ENCODE measurements around the gene VSIG8.

VSIG8 gene

DNA sequence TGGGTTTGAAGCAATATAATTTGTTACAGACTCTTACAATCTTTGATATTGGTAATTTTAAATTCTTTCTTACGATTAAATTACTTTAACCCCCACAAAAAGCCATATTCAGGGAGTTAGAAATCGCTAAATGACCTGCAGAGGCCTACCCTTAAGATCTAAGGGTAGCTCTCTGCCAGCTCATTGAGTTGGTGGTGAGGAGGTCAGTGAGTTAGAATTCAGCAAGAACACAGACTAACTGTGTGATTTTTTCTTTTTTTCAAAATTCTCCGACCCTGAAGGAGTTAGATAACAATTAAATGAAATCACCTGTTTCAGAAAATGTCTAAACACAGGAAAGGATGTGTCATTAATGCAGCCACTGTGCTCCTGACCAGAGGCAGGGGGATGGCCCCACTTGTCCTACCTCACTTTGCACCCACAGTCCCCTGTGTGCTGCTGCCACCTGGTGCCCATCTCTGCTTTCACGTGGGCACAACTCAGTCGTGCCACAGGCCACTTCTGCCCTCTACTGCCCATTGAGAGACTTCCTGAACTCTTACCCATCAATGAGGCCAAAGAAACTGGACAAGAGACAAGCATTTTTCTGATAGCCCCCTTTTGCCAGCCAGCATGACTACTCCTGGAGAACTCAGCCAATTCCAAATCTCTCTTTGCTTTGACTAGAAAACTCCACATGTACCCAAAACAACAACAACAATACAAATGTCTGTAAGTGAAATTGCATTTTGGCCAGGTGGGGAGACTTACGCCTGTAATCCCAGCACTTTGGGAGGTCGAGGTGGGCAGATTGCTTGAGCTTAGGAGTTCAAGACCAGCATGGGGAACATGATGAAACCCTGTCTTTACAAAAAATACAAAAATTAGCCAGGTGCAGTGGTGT lies 29.1 kb upstream of the VSIG8 start:
- TF ChIP-seq, protein P1, sequence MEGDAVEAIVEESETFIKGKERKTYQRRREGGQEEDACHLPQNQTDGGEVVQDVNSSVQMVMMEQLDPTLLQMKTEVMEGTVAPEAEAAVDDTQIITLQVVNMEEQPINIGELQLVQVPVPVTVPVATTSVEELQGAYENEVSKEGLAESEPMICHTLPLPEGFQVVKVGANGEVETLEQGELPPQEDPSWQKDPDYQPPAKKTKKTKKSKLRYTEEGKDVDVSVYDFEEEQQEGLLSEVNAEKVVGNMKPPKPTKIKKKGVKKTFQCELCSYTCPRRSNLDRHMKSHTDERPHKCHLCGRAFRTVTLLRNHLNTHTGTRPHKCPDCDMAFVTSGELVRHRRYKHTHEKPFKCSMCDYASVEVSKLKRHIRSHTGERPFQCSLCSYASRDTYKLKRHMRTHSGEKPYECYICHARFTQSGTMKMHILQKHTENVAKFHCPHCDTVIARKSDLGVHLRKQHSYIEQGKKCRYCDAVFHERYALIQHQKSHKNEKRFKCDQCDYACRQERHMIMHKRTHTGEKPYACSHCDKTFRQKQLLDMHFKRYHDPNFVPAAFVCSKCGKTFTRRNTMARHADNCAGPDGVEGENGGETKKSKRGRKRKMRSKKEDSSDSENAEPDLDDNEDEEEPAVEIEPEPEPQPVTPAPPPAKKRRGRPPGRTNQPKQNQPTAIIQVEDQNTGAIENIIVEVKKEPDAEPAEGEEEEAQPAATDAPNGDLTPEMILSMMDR (conservative IDR thresholded peaks at IDR 0.05): peak; percentile 99
- no peak overlapping the region for H3K27ac ChIP-seq

DNA sequence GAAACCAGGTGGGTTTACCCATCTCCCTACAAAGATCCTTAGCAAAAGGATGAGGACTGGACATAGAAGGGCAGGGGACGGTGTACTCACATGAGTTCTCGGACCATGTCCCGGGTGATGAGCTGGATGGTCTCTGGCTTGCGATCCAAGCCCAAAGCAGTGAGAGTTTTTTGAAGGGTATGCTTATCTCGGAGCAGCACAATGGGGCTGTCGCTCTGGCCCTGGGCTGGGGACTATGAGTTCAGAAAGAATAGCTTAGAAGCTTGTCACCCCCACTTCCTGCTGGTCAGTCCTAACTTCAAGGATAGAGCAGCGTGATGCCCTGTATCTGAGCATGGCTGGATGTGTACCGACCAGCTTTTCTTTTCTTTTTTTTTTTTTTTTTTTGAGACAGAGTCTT lies 27.9 kb upstream of the VSIG8 start:
- 0 out of 2 replicates have a peak overlapping the region, but pooled peaks have one; percentile 58 for H3K27ac ChIP-seq
- TF ChIP-seq, protein P1 (conservative IDR thresholded peaks at IDR 0.05): no peak

DNA sequence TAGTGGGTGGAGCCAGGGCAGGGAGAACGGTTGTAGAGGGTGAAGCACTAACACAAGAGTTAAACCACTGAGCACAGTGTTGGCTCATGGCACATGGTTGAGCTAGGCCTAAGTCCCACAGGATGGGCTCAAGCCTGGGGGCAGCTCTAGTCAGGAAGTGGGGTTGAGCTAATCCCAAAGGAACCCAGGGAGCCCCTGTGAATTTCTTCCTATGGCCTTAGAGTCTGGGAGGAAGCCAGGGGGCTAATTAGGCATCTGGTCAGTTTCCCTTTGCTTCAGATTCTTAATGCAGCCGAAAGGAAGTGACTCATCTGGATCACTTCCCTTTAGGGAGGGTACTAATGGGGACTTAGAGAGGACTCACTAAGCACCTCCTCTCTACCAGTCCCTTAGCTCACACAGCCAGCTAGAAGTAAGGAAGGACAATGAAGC lies 27.4 kb upstream of the VSIG8 start:
- H3K27ac ChIP-seq: peak overlapping the region; percentile 58
- TF ChIP-seq, protein P1 (conservative IDR thresholded peaks at IDR 0.05): no peak

DNA sequence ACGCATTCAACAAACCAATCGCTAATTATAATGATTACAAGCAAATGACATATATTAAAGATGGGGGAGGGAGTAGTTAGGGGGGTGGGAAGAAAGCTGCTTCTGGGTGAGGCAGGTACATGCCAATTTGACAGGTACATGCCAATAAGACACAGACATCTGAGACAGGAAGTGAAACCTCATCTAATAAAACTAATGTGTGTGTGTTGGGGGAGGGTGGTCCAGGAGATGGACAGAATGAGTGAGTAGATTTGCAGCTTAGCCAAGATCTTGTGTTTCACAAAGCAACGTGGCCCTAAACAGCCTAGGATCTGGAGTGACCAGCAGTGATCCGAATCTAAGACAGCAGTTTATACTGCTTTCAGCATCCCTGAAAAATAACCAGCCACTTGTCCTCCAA lies 26.7 kb upstream of the VSIG8 start:
- TF ChIP-seq, protein P1 (conservative IDR thresholded peaks at IDR 0.05): no peak
- peak overlapping the region; percentile 58 for H3K27ac ChIP-seq

DNA sequence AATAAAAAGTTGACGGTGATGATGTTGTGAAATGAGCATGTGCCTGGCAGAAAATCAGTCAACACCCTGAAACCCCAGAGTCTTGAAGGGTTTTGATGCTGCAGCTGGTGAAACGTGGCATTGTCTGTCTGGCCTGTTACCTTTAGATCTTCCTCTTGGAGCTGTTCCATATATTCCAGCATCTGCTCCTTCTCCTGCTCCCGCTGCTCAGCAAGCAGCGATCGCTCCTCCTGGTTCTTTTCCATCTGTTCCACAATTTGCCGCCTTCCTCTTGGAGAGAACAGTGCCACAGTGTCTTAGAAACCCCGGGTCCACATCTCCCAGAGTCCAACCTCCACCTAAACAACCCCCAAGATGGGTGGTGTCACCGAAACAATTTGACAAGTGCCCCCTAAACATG lies 21.8 kb upstream of the VSIG8 start:
- TF ChIP-seq, protein P1 (conservative IDR thresholded peaks at IDR 0.05): no peak
- no peak overlapping the region for H3K27ac ChIP-seq

DNA sequence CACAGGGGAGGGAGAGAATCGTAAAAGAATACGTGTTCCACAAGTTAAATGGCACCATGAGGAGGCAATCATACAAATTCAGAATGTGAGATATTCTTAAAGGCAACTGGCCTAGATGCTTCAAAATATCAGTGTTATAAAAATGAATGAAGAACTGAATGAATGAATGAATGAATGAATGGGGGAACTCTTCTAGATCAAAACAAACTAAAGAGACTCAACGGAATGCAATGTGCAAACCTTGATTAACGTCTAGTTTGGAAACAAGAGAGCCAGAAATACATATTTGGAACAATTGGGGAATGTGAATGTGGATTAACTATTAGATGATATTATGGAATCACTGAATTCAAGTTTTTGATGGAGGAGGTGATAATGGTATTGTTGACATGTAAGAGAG lies 20.7 kb upstream of the VSIG8 start:
- H3K27ac ChIP-seq: no peak overlapping the region
- TF ChIP-seq, protein P1 (conservative IDR thresholded peaks at IDR 0.05): no peak

DNA sequence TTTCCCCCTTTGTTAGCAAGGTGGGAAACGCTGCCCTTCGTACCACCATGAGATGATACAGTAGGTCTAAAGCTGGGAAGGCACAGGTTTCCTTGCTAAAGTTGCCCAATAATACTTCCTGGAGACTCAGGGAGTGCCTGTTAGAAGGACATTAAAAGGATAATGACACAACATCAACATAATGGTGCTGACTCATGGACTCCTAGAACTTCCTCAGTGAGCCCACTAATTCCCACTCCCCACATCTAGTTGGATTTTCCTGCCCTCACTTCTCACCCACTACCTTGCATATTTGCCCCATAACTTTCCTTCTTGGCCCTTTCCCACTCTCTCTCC lies 20.0 kb upstream of the VSIG8 start:
- TF ChIP-seq, protein P1 (conservative IDR thresholded peaks at IDR 0.05): no peak
- H3K27ac ChIP-seq: peak overlapping the region; percentile 66

Measured in VCaP (cell line).